ENCODE measurements around the gene KCNK6. TPM values are rescaled to one million over a fixed set of nuclear protein-coding genes. Genes with fewer than 3 reads are reported as not detected.
"Not testable (repeated sequence)": the region's sequence is repeated elsewhere in the genome, so short reads cannot be mapped to it uniquely, and the experiment has no call there.

The KCNK6 gene
- total and polyA plus RNA-seq, 10 of the 15 experiments (the other 5 are each of a cell fraction or from before 2014, with no cell fraction given) = 0.04 to 1.4 (median 1.1) TPM

DNA sequence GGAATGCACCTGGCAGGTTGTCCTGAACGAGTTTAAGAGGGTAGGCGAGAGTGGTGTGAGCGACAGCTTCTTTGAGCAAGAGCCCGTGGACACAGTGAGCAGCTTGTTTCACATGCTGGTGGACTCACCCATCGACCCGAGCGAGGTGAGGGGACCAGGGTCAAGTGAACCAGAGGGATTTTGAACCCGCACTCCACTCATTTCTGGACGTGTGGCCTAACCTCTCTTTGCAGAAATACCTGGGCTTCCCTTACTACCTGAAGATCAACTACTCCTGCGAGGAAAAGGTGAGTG, 17.7 kb downstream of the KCNK6 start:
- DNase-seq (ENCODE audit: low read depth, low spot score) = no peak
- H3K9me3 ChIP-seq (replicated peaks; ENCODE audit: control insufficient read depth, insufficient read depth, low read length) = no peaks in the 10 kb centered on the region
- H3K4me2 ChIP-seq (ENCODE audit: control insufficient read depth, insufficient read depth) = peak overlapping the region; percentile 95
- RAD21 ChIA-PET (ENCODE audit: unreplicated experiment) = interaction anchor here (0.6 to 2.1 kb wide), 3 partner anchors 37 to 113 kb away, joined by 3 to 8 read pairs (median 4); partner anchors contain the start of genes FAM98C and PSMD8
- no peaks in the 10 kb centered on the region for H4K20me1 ChIP-seq (ENCODE audit: control insufficient read depth, insufficient read depth)
- TF ChIP-seq WRNIP1 (IDR thresholded peaks at IDR 0.05; ENCODE audit: borderline replicate concordance, low read depth, low read length) = no peak
- H2AFZ ChIP-seq (ENCODE audit: control insufficient read depth, low read depth, low read length) = peak overlapping the region; percentile 82
- SMC1A ChIA-PET (ENCODE audit: uncharacterized antibody, unreplicated experiment) = interaction anchor here (0.7 to 3.3 kb wide), 3 partner anchors 37 to 396 kb away, joined by 3 to 21 read pairs (median 4); partner anchors contain the start of gene PSMD8
- TSS peak; percentile 58 for BruUV-seq (replicated peaks)
- no peak for ATAC-seq
- no peaks in the 10 kb centered on the region for H3K27me3 ChIP-seq (replicated peaks in 1 of 2; ENCODE audit: control insufficient read depth in 2 of 2, insufficient read depth in 2 of 2, low read length in 1 of 2)
- CTCF ChIA-PET = no interaction called here
- H3K27ac ChIP-seq (ENCODE audit: control insufficient read depth, insufficient read depth) = no peak overlapping the region
- WGBS (ENCODE audit: insufficient coverage, insufficient replicate concordance, low lambda C conversion rate, missing lambda C conversion rate) = 57% methylated on average over 10 of the region's 10 CpGs
- peak overlapping the region; percentile 46; the same call in 1 of the 2 replicates for H3K4me3 ChIP-seq
- no peak overlapping the region for H3K9ac ChIP-seq (ENCODE audit: control insufficient read depth, insufficient read depth, low read length)
- intact Hi-C loops (cut with micrococcal nuclease; ENCODE audit: unreplicated experiment) (no loop called here), in situ Hi-C loops (cut with MboI) (loop anchor here (5.0 kb wide), 1 partner anchor 35 kb away; the partner anchor contains the start of gene PSMD8)
- no peak for FAIRE-seq
- H3K4me1 ChIP-seq (ENCODE audit: control insufficient read depth, insufficient read depth, low read length) = peaks cover 3% of the 10 kb centered on the region; the same call in 1 of the 2 replicates
- no peaks in the 10 kb centered on the region for H3K79me2 ChIP-seq (ENCODE audit: control insufficient read depth, insufficient read depth, low read length)
- no peaks in the 10 kb centered on the region for H3K36me3 ChIP-seq (ENCODE audit: control insufficient read depth in 2 of 2, insufficient read depth in 2 of 2, low read length in 1 of 2)
- POLR2A ChIA-PET = interaction anchor here (3.1 kb wide), 1 partner anchor 37 kb away, joined by 26 read pairs; the partner anchor contains the start of gene PSMD8

DNA sequence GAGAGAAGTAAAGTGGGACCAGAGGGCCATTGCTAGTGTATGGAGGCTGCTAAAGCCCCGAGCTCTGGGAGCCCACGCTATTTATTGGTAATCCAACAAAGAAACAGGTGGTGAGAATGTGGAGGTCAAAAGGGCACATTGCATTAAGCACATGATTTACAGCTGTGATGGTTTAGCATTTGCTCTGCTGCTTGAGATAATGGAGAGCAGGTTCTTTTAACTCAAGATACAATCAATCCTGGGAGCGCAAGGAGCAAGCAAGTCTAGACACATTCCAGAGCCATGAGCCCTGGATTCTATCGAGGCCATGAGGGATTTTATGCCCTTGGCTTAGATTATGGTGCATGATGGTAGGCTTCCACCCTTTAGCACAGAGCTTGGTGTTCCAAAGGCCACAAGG, 19.4 kb downstream of the KCNK6 start:
- BruUV-seq (replicated peaks) = TSS peak; percentile 56
- H4K20me1 ChIP-seq (ENCODE audit: control insufficient read depth, insufficient read depth); H3K9ac ChIP-seq (ENCODE audit: control insufficient read depth, insufficient read depth, low read length); H3K4me2 ChIP-seq (ENCODE audit: control insufficient read depth, insufficient read depth); H3K79me2 ChIP-seq (ENCODE audit: control insufficient read depth, insufficient read depth, low read length); H3K4me1 ChIP-seq (ENCODE audit: control insufficient read depth, insufficient read depth, low read length); H3K36me3 ChIP-seq (ENCODE audit: control insufficient read depth in 2 of 2, insufficient read depth in 2 of 2, low read length in 1 of 2); DNase-seq (ENCODE audit: low read depth, low spot score); H3K9me3 ChIP-seq (replicated peaks; ENCODE audit: control insufficient read depth, insufficient read depth, low read length); H3K27me3 ChIP-seq (replicated peaks in 1 of 2; ENCODE audit: control insufficient read depth in 2 of 2, insufficient read depth in 2 of 2, low read length in 1 of 2); H3K27ac ChIP-seq (ENCODE audit: control insufficient read depth, insufficient read depth); intact Hi-C loops (cut with micrococcal nuclease; ENCODE audit: unreplicated experiment); ATAC-seq; H2AFZ ChIP-seq (ENCODE audit: control insufficient read depth, low read depth, low read length); H3K4me3 ChIP-seq; FAIRE-seq: not testable (repeated sequence)
- 95% methylated on average over 4 of the region's 4 CpGs for WGBS (ENCODE audit: insufficient coverage, insufficient replicate concordance, low lambda C conversion rate, missing lambda C conversion rate)
- in situ Hi-C loops (cut with MboI) = loop anchor here (5.0 kb wide), 1 partner anchor 33 kb away; the partner anchor contains the start of gene PSMD8
- SMC1A ChIA-PET (ENCODE audit: uncharacterized antibody, unreplicated experiment) = interaction anchor here (1.5 kb wide), 1 partner anchor 95 kb away, joined by 3 read pairs; no protein-coding TSS in a partner anchor
- POLR2A ChIA-PET = interaction anchor here (0.9 kb wide), 1 partner anchor 35 kb away, joined by 3 read pairs; the partner anchor contains the start of gene PSMD8
- CTCF ChIA-PET = interaction anchor here (0.6 to 1.0 kb wide), 2 partner anchors 15 to 35 kb away, joined by 3 to 4 read pairs; partner anchors contain the start of gene PSMD8
- TF ChIP-seq NR2F1 (conservative IDR thresholded peaks at IDR 0.05) = 0 out of 2 replicates have a peak, but pooled peaks have one; percentile 20
- RAD21 ChIA-PET (ENCODE audit: unreplicated experiment) = interaction anchor here (0.8 to 2.1 kb wide), 2 partner anchors 35 to 37 kb away, joined by 4 to 8 read pairs; partner anchors contain the start of gene PSMD8
